Activated CD4-positive, alpha-beta T cell treated with anti-CD3 and anti-CD28 coated beads, Interleukin-2, amount 50 U/mL, for 1 hour (primary cell): Measurements from ENCODE around the gene ZNF175.
"Not testable (repeated sequence)": the region's sequence is repeated elsewhere in the genome, so short reads cannot be mapped to it uniquely, and the experiment has no call there.

Source experiments
- DNase-seq: peaks from one replicate; pipeline ENCODE4 v3.0.0-alpha.2; 2020

Gene ZNF175

DNA sequence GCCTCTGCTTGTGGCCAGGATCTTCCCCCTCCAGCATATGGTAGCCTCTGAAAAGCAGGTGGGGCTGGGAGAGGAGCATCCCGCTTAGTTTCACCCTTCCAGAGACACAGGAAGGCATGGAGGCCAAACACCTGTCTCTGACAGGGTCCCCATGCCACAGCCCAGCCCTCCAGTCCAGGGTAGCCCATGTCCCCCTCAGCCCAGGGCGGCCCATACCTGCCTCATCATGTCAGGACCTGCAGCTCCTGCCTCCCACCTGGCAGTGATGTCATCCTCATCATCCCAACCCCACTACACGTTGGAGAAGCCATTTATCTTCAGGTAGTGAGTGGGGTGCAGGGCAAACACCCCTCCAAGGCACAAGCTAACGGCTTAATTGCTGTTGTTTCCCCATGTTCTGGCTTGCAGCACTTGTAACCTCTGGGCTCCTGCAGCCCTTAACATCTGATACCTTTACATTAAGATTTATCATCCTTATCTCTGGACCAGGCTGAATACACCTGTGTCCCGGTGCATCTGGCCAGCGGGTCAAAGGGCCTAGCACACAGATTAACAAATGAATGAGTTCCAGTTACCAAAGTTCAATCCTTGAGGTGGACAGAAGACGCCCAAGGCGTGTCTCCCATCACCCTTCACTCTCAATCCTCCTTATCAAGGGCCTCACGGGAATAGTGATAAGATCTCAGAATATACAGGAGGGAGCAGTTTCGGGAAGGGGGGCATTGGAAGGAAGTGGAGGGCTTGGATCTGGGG lies 22.2 kb downstream of the ZNF175 start:
- no peak for DNase-seq

DNA sequence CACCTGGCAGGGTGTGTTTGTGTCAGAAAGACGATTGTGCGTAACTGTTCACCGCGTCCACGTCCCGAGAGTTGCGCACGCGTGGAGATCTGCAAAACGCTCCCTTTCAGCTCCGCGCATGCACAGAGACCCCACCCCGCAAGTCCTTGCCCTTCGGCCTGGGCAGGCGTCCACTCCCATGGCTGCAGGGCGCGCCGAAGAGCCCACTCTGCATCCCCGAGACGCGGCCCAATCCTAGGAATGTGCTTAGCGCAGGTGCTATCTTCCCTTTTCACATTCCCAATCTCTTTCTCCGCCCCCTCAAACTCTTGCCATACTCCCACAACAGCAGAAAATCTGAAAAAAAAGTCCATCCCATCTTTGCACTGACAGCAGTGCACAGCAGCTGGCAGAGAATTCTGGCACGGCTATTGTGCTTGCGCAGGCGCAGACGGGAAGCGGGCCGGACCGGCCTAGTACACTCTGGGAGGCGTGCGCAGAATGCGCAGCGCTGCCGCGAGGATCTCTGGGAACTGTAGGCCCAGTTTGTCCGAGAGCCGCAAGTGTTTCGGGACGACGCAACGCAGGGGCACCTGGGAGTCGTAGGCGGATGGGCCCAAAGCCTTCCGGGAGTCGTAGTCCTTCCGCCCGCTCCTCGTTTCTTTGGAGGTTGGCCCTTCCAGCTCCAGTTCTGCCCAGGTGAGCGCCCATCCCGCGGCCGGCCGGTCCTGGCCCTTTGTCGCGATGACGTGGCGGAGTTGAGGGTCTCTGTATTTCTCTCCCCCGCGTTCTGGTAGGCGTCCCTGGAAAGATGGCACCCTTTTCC lies 23.1 kb downstream of the ZNF175 start:
- DNase-seq = peak; percentile 94

DNA sequence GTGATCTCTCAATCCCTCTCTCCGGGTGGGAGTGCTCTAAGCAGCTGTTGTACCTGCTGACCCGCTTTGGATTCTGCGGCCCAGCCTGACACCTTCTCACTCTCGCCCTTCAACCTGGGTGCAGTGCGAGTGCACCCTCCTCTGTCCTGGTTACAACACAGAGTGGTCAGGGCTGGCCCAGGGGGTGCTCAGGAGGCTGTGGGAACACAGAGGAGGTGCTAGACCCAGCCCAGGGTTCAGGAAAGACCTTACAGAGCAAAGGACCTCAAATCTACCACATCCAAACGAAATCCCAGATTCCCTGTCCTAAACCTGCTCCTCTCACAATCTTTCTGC lies 23.7 kb downstream of the ZNF175 start:
- DNase-seq = no peak

DNA sequence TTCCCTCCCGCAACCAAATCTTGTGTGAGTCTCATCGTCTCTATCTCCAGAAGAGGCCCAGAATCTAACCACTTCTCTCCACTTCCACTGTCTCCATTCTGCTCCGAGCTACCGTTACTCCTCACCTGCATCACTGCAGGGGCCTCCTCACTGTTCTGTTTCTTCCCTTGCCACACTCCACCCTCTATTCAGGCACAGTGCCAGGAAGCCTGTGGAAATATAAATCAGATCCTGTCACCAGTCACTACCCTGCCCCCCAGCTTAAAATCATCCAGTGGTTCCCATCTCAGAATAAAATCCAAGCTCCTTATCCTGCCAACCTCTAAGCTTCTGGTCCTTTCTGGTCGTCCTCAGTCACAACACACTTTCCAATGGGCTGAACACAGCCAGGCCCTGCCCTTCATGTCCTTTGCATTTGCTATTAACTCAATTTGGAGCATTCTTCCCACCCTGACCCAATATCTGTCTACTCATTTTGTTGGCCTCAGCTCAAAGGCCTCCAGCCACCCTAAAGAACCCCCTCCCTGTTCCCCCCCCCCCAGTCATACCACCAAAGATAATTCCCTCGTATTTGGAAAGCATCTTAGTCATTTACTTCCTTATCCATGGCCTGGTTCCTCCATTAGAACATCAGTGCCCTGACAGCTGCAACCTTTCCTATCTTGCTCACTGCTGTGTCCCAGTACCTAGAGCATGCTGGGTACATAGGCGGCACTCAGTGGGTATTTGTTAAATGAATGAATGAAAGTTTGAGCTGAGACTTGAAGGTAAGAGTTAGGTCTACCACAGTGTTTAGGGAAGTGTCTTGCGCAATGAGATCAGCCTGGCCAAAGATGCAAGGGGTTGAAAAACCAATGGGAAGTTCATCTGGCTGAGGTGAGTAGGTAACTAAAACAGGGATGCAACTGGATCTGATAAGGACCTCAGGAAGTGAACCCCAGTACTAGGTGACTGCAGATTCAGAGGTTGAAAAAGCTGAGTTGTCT lies 24.4 kb downstream of the ZNF175 start:
- no peak for DNase-seq

DNA sequence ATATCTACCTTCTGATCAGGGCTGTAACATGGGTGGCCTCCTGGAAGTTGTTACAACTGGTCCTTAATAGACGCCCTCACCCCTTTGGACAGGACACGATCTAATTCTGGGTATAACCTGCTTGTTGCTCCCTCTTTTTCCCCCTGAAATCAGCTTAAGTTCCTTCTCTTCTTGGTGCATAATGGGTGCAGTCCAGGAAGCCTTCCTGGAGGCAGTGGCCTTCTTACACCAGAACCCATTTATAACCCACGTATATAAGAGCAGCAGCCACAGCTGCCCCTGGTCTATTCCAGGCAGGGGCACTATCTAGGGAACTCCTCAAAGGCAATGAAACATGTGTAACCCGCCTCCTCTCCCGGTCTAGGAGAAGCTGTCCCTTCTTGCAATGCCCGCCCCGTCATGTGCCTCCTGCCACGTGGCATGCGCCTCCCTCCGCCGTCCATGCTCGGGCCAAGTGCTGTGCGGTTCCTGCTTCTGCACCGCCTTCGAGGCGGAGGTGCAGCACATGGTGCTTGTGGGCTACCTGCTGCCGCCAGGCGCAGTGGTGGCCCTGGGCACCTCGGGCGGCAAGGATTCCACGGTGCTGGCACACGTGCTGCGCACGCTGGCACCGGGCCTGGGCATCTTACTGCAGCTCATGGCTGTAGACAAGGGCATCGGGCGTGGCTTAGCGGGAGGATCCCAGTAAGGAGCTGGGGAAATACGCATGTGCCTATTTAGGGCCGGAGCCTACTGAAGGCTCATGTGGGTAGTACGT lies 27.3 kb downstream of the ZNF175 start:
- DNase-seq = no peak

DNA sequence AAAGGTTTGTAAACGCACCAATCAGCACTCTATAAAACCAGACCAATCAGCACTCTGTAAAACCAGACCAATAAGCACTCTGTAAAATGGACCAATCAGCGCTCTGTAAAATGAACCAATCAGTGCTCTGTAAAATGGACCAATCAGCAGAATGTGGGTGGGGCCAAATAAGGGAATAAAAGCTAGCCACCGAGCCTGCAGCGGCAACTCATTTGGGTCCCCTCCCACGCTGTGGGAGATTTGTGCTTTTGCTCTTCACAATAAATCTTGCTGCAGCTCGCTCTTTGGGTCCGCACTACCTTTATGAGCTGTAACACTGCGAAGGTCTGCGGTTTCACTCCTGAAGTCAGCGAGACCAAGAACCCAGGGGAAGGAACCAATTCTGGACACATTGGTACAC lies 28.0 kb downstream of the ZNF175 start:
- no peak for DNase-seq

DNA sequence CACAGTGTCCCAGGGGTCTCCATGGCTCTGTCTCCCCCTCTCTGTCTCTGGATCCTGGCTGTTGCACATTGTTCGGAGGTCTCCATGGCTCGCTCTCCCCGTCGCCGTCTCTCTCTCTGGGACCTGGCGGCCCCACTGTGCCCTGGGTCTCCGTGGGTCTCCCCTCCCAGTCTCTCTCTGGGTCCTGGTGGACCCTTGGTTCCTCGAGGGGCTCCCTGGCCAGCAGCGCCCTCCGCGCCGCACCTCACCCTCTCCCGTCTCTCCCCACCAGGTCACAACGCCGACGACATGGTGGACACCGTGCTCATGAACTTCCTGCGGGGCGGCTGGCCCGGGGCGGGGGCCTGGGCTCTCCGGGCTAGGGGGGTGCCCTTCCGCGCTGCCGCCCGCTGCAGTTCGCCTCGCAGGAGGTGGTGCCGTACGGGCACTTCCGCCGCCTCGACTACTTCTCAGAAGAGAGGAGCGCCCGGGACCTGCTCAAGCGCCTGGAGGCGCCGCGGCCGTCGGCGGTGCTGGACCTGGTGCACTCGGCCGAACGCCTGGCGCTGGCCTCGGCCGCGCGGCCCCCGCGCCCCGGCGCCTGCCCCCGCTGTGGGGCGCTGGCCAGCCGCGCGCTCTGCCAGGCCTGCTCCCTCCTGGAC lies 30.0 kb downstream of the ZNF175 start:
- DNase-seq = no peak

DNA sequence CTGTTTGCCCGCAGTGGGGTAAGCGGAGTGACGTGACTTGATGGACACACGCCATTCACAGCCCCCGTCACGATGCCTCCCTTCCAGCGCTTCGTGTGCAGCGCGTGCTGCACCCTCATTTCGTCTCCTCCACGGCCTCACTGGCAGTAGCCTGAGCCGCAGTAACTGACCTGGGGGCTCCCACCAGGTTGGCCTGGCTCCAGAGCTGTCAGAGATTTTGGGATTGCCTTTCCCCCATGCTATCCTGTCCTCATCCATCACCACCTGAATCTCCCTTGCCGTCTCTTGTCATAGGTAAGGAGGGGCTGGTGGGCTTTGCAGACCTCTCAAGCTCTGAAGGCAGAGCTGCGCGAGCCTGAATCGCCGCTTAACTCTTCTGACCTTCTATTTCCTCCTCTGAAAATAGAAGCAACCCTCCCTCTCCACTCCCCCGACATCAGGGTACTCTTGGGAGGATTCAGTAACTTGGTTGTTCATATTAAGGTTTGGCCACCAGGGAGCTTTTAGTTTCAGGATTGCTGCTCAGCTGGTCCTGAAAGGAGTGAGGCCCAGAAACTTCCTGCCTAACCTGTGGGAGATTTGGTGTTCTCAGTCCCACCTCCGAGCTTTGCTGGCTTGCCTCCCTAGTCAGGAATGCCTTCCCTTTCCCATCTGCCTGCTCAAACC lies 31.2 kb downstream of the ZNF175 start:
- DNase-seq = no peak

DNA sequence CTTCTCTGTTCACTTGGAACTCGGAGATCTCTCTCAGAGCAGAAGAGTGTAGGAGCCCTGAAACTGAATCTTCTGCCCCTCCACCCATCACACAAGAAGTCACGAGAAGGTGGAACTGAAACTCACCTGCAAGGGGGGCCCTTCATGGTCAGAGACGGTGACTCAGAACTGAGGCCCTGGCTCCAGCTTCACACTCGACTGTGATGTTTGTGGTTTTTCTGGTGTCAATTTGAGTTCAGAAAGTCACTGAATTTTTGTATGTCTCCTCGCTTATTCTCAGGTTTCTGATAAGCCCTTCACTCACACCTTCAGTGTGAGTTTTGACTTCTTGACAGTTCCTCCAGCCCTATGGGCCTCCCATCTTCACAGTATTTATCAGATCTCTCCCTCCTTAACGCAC lies 36.0 kb downstream of the ZNF175 start:
- DNase-seq = no peak

DNA sequence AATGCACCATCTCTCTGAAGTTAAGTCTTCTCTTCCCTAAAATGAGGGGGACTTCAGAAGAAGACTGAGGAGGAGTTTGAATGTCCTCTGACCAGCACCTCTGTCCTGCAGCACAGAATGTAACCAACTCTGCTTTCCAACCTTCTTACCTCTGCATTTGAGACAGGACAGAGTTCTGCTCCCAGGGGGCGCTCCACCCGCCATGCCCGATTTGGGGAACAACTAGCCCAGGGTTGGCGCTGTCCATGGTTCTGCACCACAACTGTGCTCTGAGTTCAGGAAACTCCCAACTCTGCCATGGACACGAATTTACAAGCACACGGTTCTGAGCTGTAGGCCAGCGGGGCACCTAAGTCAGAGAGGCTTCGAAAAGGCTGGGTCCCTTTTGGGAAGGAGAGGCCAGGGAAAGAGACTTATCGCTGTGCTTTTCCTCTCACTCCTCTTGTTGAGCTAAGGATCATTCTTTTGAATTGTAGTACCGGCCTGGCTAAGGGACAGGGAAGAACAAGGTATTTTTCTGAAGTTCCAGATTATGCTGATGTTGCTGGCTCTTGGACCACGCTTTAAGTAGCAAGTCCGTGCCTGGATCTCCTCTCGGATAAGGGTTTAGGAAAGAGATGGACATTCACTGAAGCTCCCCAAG lies 37.0 kb downstream of the ZNF175 start:
- peak; percentile 65 for DNase-seq

DNA sequence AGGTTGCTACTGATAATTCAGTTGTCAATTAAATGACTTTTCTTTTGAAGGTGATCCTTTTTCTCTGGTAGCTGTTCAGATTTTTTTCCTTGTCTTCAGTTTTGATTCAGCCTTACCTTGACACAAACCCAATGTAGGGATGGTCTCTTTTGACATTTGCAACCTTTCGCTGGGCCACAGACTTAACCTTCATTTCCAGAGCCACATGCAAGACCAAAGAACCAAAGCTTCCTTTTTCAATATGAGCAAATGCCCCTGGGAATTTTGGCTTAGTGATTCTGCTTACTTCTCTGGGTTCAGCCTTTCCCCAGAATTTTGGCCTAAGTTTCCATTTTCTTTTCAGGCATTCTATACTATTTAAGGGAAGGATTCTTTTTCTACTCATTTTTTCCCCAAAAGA lies 39.5 kb downstream of the ZNF175 start:
- DNase-seq = no peak

DNA sequence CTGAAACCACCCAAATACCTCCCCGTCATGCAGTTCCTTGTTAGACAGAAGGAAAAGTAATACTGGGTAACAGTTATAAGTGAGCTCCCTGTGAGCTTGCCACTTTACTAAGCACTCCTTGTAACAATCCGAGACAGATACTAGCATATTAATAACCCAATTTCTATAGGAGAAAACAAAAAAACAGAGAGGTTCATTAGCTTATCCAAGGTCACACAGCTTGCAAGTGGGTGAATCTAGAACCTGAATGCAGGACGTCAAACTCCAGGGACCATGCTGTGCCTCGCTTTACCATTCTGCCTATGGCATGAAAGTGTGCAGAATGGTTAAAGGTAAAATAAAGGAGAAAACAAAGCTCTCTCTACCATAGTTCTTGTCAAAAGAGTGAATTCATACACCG lies 43.7 kb downstream of the ZNF175 start:
- no peak for DNase-seq

DNA sequence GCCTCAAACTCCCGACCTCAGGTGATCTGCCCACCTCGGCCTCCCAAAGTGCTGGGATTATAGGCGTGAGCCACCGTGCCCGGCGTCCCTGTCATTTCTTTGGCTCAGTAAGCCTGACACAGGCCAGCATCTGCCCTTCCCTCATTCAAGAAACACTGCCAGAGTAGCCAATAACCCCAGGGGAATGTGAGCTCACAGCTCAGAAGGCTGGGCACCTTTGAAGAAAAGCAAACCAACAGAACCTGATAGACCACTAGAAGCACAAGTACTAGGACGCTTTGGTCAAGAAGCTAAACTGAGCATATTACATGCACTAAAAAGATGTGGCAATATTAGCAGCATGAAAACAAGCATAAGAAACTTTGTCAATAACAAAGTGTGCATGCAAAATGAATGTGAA lies 44.9 kb downstream of the ZNF175 start:
- no peak for DNase-seq

DNA sequence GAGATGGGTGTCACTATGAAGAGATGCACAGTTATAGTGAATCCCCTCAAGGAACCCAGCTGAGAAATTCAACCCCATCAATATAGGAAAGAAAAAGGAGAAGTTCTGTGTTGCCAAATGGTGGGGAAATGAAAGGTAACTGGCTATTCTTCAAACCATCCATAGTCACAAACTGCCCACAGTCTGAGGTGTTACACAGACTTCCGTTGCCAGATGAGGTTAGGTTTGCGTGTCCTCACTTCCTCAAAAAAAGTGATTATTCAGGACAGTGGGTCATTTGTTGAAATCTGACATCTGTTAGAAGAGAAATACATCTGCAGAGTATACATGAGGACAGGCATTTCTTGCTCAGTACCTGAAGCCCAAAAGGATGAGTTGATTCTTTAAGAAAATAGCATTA lies 50.1 kb downstream of the ZNF175 start:
- DNase-seq = no peak

DNA sequence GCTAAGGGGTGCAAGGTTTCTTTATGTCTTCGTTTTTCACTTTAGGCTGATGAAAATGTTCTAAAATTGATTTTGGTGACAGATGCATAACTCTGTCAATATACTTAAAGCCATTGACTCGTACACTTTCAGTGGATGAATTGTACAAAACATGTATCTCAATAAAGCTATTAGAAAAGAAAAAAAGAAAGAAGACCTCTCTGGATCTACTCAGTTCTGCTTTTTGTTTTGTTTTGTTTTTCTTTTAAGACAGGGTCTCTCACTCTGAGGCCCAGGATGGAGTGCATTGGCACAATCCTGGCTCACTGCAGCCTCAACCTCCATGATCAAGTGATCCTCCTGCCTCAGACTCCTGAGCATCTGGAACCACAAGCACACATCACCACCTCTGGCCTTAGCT lies 55.6 kb downstream of the ZNF175 start:
- no peak for DNase-seq

DNA sequence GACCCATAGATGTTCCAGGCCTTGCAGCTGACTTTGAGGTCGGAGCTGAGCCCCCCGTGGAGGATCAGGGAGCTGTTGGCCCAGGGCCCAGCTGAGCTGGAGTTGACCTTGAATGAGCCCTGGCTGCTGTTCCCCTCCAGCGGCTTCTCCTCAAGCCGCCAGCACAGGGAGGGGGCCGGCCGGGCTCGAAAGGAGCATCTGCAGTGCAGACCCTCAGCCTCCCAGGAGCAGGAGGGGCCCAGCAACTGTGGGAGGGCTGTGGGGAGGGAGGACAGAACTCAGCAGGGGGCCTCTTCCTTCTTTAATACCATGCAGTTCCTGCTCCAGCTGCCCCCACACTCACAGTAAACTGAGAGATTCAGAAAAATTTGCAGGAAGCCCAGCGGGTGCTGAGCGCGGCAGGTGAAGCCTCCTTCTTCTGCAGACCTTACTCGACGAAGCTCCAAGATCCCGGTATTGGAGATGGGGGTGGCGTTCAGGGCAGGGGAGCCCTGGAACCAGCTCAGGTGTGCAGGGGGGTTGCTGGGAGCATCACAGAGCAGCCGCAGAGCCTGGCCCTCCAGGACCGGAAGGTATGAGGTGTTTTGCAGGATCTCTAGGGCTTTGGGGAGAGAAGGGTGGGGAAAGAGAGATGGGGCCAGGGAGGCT lies 56.5 kb downstream of the ZNF175 start:
- no peak for DNase-seq

DNA sequence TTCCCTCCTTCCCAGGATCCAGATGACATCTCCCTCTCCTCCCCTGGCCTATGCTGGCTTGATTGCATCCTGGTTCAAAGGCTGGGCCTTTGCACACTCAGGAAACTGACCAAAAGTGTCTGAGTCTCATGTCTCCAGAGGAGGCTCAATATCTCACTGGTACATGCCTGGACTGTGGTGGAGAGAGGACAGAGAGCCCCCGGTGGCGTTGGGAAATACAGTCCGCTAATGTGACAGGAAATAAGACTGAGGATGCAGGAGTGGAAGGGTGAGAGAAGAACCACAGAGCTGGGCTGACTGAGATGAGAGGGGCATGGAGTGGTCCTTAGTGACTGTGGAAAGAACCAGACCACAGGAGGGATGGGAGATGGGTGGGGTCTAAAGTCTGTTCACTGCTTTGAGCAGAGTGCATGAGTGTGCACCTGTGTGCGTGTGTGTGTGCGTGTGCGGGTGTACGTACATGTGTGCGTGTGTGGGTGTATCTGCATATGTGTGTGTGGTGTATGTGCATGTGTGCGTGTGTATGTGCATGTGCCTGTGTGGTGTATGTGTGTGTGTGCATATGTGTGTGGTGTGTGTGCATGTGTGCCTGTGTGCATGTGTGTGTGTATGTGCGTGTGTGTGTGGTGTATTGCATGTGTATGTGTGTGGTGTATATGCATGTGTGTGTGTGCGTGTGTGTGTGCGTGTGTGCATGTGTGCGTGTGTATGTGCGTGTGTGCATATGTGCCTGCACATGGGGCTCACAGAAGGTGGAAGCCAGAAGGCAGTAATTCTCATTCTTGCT lies 57.3 kb downstream of the ZNF175 start:
- no peak for DNase-seq

DNA sequence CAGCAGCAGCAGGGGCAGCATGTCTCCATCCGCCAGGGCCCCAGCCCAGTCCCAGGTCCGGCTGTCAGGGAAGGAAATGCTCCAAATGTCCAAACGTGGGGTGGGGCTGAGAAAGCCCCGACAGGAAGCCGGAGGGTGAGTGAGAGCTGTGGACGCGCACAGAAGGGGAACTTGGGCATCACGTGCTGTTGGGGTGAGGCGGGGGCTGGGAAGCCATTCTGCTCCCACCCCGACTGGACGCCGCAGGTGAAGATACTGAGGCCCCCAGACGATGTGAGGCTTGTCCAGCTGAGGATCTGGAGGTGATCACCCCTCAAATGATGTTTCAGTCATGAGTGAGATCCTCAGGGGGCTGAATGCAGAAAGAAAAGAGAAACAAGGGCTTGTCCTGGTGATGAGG lies 59.2 kb downstream of the ZNF175 start, which contains the start of gene SIGLEC5:
Gene SIGLEC5, minus strand, starts transcription at position 87 of the 400 bp plus-strand sequence. Its CDS starts 66 bp downstream, at position 21.
- DNase-seq = not testable (repeated sequence)

DNA sequence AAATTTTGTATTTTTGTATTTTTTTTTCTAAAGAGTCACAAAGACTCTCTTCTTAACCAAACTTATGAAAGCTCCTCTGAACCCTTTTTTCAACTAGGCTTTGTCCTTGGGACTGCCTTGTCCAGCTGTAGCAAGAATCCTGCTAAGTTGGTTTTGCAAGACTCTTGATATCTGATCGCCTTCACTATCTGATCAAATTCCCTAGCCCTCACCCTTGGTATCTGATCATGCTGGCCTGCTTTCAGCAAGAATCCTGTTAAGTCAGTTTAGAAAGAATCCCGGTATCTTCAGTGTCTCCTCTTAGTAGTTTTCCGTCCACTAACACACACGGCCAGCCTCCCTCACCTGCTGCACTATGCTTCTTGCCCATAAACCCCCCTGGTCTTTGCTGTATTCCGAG lies 61.0 kb downstream of the ZNF175 start:
- DNase-seq = no peak
